Skin epidermis (tissue), 12 donors: ENCODE results near the gene RNF187.

Source experiments
- H3K27ac ChIP-seq, 21 experiments: fragments of 200-600 bp; sonication (generic) in 11 of 21; one replicate each; pipeline ENCODE4 v1.5.0; 2020; ENCODE audit warnings: mild to moderate bottlenecking in 3 of 21, inconsistent platforms in 2 of 21, moderate library complexity in 2 of 21
- H3K4me3 ChIP-seq, 7 experiments: fragments of 200-600 bp; sonication (generic) in 2 of 7; one replicate each; pipeline ENCODE4 v1.5.0; 2020; ENCODE audit warnings: inconsistent platforms in 2 of 7, mild to moderate bottlenecking in 2 of 7, moderate library complexity in 1 of 7

The RNF187 gene

GRCh38 chr1:228487336-228488124, at the start of gene RNF187:
TSS of gene RNF187 (plus strand) at chr1:228487382.
- Histone ChIP-seq H3K27ac (peak within 1 kb of the TSS; percentile 96 to 100 (median 100)), H3K4me3 (peak within 1 kb of the TSS; percentile 54 to 89 (median 72))

DNA sequence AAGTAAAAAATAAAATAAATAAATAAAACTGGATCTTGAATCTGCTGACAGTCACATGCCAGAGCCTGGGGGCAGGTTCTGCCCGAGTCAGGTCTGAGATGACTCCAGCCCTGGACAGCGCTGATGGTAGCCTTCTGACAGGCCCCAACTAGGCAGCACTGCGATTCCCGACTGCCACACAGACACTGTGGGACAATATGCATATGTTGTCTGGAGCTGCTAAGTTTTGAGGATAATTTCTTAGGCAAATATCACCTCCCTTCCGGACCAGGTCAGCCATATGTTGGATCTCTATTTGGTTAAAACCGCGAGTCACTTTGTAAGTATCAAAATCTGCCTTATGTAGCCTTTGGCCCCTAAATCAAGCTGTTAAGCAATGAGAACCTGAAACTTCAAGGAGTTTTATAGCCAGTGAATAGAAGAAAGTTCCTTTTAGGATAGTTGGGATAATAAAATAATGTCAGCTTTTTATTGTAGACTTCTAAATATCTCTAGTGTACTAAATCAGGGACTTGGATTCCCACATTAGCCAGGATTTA, 49.7 kb upstream of the RNF187 start:
- Histone ChIP-seq H3K27ac (no peak overlapping the region), H3K4me3 (no peak overlapping the region)

GRCh38 chr1:228438266-228438665, 48.9 kb upstream of the RNF187 start:
- H3K27ac ChIP-seq, result no peak overlapping the region
- H3K4me3 ChIP-seq, result no peak overlapping the region

DNA sequence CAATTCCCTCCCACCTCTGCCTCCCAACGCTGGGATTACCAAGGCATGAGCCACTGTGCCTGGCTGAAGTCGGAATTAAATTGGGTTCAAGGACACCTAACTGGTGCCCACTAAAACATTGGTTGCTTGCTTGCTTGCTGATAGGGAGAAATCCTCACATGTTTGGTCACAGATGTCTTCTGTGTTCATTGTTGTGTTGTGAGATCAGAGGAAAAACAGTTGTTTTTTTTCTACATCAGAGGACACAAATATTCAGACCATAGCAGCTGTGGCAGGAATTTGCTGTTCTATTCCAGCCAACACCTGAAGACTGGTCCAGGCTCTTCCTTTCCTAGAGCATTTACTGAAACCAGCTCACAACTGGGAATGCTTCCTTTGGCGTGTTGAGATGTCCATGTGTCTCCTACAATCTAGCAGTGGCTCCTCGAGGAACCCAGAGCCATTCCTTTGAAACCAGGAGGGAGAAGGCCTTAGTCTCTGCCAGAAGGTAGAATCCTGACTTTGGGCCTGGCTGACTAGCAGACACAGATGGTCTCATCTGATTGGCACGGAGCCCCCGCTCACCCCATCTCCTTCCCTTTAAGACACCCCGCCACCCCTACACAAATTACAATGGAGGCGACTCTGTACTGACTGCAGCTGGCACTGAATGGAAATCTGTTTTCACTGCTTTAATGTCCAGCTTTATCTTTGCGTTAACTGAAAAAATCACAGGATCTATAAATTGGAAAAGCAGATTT, 46.3 kb upstream of the RNF187 start:
- Histone ChIP-seq H3K27ac (no peak overlapping the region), H3K4me3 (no peak overlapping the region)

- Histone ChIP-seq H3K27ac (no peak overlapping the region), H3K4me3 (no peak overlapping the region)
These were observed 43.8 kb upstream of the RNF187 start for GRCh38 chr1:228443395-228443794.

DNA sequence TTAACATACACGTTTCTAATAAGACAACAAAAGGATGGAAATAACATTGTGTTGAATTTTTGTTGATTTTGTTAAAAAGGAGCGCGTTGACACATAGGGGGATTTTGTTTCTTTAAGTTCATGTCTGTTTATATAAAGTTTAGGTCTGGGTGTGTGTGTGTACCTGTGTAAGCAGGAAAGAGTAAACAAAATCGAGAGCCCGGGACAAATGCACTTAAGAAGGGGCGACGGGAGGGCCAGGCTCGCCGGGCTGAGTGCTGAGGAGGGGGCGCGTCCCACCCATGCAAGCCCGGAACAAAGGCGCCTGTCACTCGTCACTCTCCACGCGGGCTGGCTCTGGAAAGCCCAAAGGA, 41.7 kb upstream of the RNF187 start:
- Histone ChIP-seq H3K4me3 (peak overlapping the region in 5 of 7 experiments; percentile 9 to 22 (median 16)), H3K27ac (peak overlapping the region in 1 of 21 experiments; percentile 58)

- Histone ChIP-seq H3K27ac (peak overlapping the region in 1 of 21 experiments; percentile 58), H3K4me3 (peak overlapping the region in 5 of 7 experiments; percentile 9 to 22 (median 16))
These were observed 41.1 kb upstream of the RNF187 start for GRCh38 chr1:228445843-228446650.

DNA sequence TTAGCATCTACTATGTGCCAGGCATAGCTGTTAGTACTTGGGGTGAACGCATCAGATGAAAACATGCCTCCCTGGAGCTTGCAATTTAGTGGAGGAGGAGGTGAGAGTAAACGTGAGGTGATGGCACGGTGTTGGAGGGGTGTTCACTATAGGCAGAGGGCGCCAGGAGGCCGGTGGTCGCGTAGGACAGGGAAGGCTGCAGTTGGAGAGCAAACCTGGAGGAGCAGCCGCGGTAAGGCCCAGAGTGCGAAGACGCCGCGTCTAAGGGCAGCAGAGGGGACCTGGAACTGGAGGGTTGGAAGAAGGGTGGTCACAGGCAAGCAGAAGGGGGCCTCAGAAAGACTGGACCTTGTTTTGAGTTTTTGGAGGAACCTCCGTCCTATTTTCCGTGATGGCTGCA, 40.3 kb upstream of the RNF187 start:
- Histone ChIP-seq H3K4me3 (no peak overlapping the region), H3K27ac (no peak overlapping the region)

DNA sequence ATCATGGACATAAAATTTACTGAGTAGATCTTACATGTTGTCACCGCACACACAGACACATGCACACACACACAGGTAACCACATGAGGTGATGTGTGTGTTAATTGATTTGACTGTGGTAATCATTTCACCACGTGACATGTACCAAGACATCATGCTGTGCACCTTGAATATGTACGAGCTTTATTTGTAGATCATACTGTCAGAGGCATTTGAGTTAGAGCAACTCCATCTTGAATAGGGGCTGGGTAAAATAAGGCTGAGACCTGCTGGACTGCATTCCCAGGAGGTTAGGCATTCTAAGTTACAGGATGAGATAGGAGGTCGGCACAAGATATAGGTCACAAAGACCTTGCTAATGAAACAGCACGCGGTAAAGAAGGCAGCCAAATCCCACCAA, 38.8 kb upstream of the RNF187 start:
- no peak overlapping the region for H3K27ac ChIP-seq

GRCh38 chr1:228450200-228450599, 37.0 kb upstream of the RNF187 start:
- Histone ChIP-seq H3K4me3 (no peak overlapping the region), H3K27ac (no peak overlapping the region)

More for the DNA sequence above, 38.8 kb upstream of the RNF187 start:
- no peak overlapping the region for H3K4me3 ChIP-seq

DNA sequence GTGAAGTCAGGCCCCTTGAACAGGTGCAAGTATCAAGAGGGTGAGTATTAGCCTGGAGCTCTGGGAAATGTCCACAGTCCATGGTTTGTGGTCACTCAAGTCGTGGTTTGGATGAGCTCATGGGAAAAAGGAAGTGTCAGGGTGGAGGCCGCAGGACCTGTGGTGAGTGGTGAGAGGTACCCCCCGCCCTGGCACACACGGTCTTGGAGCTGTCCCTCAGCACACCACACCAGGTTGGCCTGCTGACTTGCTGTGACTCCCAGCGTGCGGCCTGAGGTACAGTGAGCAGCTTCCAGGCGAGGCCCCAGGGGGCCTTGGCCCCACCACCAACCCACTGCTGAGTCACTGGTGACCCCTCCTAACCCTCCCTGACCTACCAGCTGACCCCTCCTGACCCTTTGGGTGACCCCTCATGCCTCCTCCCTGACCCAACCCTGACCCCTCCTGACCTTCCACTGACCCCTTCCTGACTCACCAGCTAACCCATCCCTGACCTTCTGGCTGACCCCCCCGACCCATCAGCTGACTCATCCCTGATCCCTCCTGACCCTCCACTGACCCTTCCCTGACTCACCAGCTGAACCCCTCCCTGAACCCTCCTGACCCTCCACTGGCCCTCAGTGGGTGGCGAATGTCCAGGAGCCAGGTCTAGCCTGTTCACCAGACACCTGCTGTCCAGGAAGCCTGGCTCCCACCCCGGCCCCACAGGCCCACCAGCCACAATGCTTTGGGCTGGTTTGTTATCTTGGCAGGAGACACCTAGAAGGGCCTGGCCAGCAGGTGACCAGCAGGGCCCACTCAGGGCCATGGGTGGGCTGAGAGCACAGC, 34.8 kb upstream of the RNF187 start:
- no peak overlapping the region for H3K27ac ChIP-seq

GRCh38 chr1:228453022-228453560, 34.1 kb upstream of the RNF187 start:
- Histone ChIP-seq H3K27ac (no peak overlapping the region), H3K4me3 (no peak overlapping the region)

More for the DNA sequence above, 34.8 kb upstream of the RNF187 start:
- no peak overlapping the region for H3K4me3 ChIP-seq

DNA sequence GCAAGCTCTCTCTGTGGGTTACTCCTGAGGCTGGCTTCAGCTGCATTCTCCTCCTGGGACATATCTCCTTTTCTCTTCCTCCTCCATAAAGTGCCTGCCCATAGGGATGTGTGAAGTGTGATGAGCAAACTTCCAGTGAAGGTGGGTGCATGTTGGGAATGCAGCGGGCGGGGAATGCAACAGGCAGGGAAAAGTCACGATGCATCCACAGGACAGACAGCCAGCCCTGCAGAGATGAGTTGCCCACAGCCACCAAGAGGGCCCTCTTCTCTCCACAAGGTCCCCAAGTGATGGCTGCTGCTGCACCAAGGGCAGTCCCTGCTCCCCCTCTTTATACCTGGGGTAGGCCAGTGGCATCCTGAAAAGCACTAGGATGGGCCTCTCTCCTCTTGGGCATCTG, 33.6 kb upstream of the RNF187 start:
- Histone ChIP-seq H3K27ac (no peak overlapping the region), H3K4me3 (no peak overlapping the region)

GRCh38 chr1:228454238-228454637, 32.9 kb upstream of the RNF187 start:
- Histone ChIP-seq H3K27ac (no peak overlapping the region), H3K4me3 (no peak overlapping the region)

DNA sequence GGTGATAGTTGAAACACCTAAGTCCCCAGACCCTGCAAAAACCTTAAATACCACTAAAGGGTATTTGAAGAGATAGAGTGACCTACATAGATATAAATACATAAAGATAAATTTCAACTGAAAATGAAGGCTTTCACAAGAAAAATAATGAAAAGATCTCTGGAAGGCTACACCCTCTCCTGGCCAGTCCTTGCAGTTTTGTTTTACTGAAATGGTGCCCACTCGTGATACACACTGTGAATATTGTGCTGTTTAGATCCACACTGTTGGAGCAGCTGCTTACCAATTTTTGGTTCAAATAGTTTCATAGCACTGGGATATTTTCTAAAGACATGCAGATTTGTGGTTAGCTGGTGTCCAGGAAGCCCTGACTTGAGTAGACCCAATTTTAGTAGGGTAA, 31.5 kb upstream of the RNF187 start:
- H3K4me3 ChIP-seq, result no peak overlapping the region
- no peak overlapping the region for H3K27ac ChIP-seq

- H3K4me3 ChIP-seq, result peak overlapping the region in 5 of 7 experiments; percentile 26 to 70 (median 52)
- peak overlapping the region in 7 of 21 experiments; percentile 64 to 85 (median 81) for H3K27ac ChIP-seq
These were observed 30.7 kb upstream of the RNF187 start for GRCh38 chr1:228456252-228457016.

GRCh38 chr1:228457017-228457395, 30.2 kb upstream of the RNF187 start:
- H3K27ac ChIP-seq, result peak overlapping the region in 20 of 21 experiments; percentile 20 to 85 (median 72)

More at GRCh38 chr1:228457017-228457395, 30.2 kb upstream of the RNF187 start:
- peak overlapping the region; percentile 26 to 70 (median 52) for H3K4me3 ChIP-seq
